WI38 (cell line): ENCODE data around the gene KRT73.

Experiments
- H3K4me3 ChIP-seq: 2 replicates; pipeline ENCODE4 v1.5.1; 2011; ENCODE audit warnings: low read depth, mild to moderate bottlenecking, control low read depth, low read length
- TF ChIP-seq, protein P1 (sequence below): IDR thresholded peaks from 2 replicates; pipeline ENCODE4 v1.5.1; 2012; ENCODE audit warnings: low read depth, mild to moderate bottlenecking, control low read depth, low read length

KRT73 gene

GRCh38 chr12:52606581-52607218 lies 11.7 kb downstream of the KRT73 start:
- TF ChIP-seq, protein P1, sequence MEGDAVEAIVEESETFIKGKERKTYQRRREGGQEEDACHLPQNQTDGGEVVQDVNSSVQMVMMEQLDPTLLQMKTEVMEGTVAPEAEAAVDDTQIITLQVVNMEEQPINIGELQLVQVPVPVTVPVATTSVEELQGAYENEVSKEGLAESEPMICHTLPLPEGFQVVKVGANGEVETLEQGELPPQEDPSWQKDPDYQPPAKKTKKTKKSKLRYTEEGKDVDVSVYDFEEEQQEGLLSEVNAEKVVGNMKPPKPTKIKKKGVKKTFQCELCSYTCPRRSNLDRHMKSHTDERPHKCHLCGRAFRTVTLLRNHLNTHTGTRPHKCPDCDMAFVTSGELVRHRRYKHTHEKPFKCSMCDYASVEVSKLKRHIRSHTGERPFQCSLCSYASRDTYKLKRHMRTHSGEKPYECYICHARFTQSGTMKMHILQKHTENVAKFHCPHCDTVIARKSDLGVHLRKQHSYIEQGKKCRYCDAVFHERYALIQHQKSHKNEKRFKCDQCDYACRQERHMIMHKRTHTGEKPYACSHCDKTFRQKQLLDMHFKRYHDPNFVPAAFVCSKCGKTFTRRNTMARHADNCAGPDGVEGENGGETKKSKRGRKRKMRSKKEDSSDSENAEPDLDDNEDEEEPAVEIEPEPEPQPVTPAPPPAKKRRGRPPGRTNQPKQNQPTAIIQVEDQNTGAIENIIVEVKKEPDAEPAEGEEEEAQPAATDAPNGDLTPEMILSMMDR = no peak
- H3K4me3 ChIP-seq = no peak overlapping the region

DNA sequence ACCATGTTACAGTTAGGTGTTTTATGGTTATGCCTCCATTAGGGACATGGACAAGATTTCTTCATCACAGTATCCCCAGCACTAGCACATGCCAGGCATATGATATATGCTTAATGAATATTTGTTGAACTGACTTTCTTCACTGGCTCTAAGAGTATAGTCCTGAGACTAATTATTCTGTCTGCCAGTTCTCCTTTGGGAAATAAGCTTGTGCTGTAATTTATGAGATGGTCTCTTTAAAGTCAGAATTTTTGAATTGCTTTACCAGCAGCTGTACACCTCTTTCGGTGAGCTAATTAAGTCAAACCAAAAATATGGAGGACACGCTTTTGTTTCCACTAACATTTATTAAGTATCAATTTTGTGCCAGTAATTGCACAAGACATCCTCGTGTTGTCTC lies 12.3 kb downstream of the KRT73 start:
- H3K4me3 ChIP-seq = no peak overlapping the region
- TF ChIP-seq, protein P1 = no peak

GRCh38 chr12:52605542-52605941 lies 12.8 kb downstream of the KRT73 start:
- no peak overlapping the region for H3K4me3 ChIP-seq

GRCh38 chr12:52604859-52605258 lies 13.5 kb downstream of the KRT73 start:
- TF ChIP-seq, protein P1 = no peak
- H3K4me3 ChIP-seq = no peak overlapping the region

More at GRCh38 chr12:52605542-52605941, 12.8 kb downstream of the KRT73 start:
- TF ChIP-seq, protein P1 = no peak

- no peak overlapping the region for H3K4me3 ChIP-seq
- TF ChIP-seq, protein P1 = no peak
Measured at GRCh38 chr12:52603314-52603713, 15.0 kb downstream of the KRT73 start.

- TF ChIP-seq, protein P1 = no peak
- H3K4me3 ChIP-seq = no peak overlapping the region
Measured at GRCh38 chr12:52602552-52602951, 15.8 kb downstream of the KRT73 start.

- TF ChIP-seq, protein P1 = no peak
- no peak overlapping the region for H3K4me3 ChIP-seq
Measured at GRCh38 chr12:52601671-52602070, 16.7 kb downstream of the KRT73 start.
